ENCODE data around the gene PAK6. TPM values are rescaled to one million over a fixed set of nuclear protein-coding genes. Genes with fewer than 3 reads are reported as not detected.

Gene PAK6
- polyA plus RNA-seq, 1 donor from 2014 or later: 32.4 TPM

DNA sequence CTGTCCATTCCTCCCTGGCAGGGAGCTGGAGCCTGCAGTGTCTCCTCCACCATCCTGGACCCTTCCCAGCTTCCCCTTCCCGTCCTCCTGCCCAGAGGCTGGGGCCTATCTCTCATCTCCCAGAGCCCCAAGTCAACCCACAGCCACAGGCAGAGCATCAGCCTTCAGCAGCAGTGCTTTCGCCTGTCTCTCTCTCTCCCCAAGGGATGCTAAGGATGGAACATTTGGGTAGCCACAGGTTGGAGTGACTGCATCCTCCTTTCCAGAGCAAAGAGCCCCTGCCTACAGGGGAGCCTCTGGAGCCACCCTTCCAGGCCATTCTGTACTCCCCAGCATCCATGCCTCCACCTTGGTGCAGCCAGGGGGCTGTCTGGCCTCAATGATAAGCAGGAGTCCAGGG is 64.7 kb downstream of the PAK6 start:
- H2AFZ ChIP-seq (ENCODE audit: low read depth, low read length): no peak overlapping the region
- no peak overlapping the region for H3K4me3 ChIP-seq (ENCODE audit: low read length)
- no peaks in the 10 kb centered on the region for H3K36me3 ChIP-seq (ENCODE audit: insufficient read depth, low read length)
- H3K79me2 ChIP-seq (replicated peaks; ENCODE audit: insufficient read depth, low read length): no peaks in the 10 kb centered on the region
- no peaks in the 10 kb centered on the region for H4K20me1 ChIP-seq (ENCODE audit: insufficient read depth)
- TF ChIP-seq EZH2 (IDR thresholded peaks at IDR 0.05; ENCODE audit: borderline replicate concordance, insufficient read depth, low read length, poor library complexity, severe bottlenecking) (no peak), POLR2AphosphoS5 (IDR thresholded peaks at IDR 0.05) (no peak), EP300 (conservative IDR thresholded peaks at IDR 0.05; ENCODE audit: poor library complexity, severe bottlenecking) (no peak), SMC3 (conservative IDR thresholded peaks at IDR 0.05; ENCODE audit: poor library complexity) (no peak)
- TF ChIP-seq, protein P1, sequence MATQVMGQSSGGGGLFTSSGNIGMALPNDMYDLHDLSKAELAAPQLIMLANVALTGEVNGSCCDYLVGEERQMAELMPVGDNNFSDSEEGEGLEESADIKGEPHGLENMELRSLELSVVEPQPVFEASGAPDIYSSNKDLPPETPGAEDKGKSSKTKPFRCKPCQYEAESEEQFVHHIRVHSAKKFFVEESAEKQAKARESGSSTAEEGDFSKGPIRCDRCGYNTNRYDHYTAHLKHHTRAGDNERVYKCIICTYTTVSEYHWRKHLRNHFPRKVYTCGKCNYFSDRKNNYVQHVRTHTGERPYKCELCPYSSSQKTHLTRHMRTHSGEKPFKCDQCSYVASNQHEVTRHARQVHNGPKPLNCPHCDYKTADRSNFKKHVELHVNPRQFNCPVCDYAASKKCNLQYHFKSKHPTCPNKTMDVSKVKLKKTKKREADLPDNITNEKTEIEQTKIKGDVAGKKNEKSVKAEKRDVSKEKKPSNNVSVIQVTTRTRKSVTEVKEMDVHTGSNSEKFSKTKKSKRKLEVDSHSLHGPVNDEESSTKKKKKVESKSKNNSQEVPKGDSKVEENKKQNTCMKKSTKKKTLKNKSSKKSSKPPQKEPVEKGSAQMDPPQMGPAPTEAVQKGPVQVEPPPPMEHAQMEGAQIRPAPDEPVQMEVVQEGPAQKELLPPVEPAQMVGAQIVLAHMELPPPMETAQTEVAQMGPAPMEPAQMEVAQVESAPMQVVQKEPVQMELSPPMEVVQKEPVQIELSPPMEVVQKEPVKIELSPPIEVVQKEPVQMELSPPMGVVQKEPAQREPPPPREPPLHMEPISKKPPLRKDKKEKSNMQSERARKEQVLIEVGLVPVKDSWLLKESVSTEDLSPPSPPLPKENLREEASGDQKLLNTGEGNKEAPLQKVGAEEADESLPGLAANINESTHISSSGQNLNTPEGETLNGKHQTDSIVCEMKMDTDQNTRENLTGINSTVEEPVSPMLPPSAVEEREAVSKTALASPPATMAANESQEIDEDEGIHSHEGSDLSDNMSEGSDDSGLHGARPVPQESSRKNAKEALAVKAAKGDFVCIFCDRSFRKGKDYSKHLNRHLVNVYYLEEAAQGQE (IDR thresholded peaks at IDR 0.05; ENCODE audit: borderline replicate concordance): no peak
- no peaks in the 10 kb centered on the region for H3K9me2 ChIP-seq (ENCODE audit: insufficient read depth, low read length)
- no peaks in the 10 kb centered on the region for H3K9me3 ChIP-seq (ENCODE audit: low read length)
- H3F3A ChIP-seq (ENCODE audit: insufficient read depth, low read length, poor library complexity, severe bottlenecking): no peaks in the 10 kb centered on the region
- no peak overlapping the region for H3K27ac ChIP-seq (ENCODE audit: low read length)
- H3K27me3 ChIP-seq (ENCODE audit: insufficient read depth, low read depth, low read length): no peaks in the 10 kb centered on the region
- H3K4me2 ChIP-seq (ENCODE audit: low read length): no peak overlapping the region
- no peak overlapping the region for H3K9ac ChIP-seq (ENCODE audit: low read length)

DNA sequence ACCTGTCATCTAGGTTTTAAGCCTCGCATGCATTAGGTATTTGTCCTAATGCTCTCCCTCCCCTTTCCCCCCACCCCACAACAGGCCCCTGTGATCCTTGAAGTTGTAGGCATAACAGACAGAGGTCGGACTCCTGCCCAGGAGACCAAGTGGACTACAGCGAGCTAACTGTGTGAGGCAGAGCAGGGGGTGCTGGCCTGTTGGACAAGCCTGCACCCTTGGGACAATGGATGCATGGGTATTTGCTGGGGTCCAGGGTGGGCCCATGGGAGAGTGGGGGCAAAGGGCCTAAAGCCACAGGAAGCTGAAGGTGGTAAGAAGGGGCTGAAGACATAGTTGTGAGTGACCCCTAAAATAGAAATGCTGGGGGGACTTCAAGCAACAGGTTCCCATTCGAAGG is 66.4 kb downstream of the PAK6 start:
- Histone ChIP-seq H3K27me3 (ENCODE audit: insufficient read depth, low read depth, low read length) (no peaks in the 10 kb centered on the region), H4K20me1 (ENCODE audit: insufficient read depth) (no peaks in the 10 kb centered on the region), H3K9ac (ENCODE audit: low read length) (no peak overlapping the region), H3F3A (ENCODE audit: insufficient read depth, low read length, poor library complexity, severe bottlenecking) (no peaks in the 10 kb centered on the region), H3K9me2 (ENCODE audit: insufficient read depth, low read length) (no peaks in the 10 kb centered on the region), H2AFZ (ENCODE audit: low read depth, low read length) (no peak overlapping the region), H3K27ac (ENCODE audit: low read length) (no peak overlapping the region), H3K4me3 (ENCODE audit: low read length) (no peak overlapping the region), H3K79me2 (replicated peaks; ENCODE audit: insufficient read depth, low read length) (no peaks in the 10 kb centered on the region), H3K36me3 (ENCODE audit: insufficient read depth, low read length) (no peaks in the 10 kb centered on the region), H3K4me2 (ENCODE audit: low read length) (no peak overlapping the region), H3K9me3 (ENCODE audit: low read length) (no peaks in the 10 kb centered on the region)
- no peak for TF ChIP-seq TAF1 (IDR thresholded peaks at IDR 0.05; ENCODE audit: low read depth)
- no peak for TF ChIP-seq EZH2 (IDR thresholded peaks at IDR 0.05; ENCODE audit: borderline replicate concordance, insufficient read depth, low read length, poor library complexity, severe bottlenecking)
- TF ChIP-seq, protein P1 (IDR thresholded peaks at IDR 0.05; ENCODE audit: borderline replicate concordance): no peak
- TF ChIP-seq EP300 (conservative IDR thresholded peaks at IDR 0.05; ENCODE audit: poor library complexity, severe bottlenecking): no peak
- no peak for TF ChIP-seq MXI1 (conservative IDR thresholded peaks at IDR 0.05; ENCODE audit: poor library complexity, severe bottlenecking)
- no peak for TF ChIP-seq RAD21 (conservative IDR thresholded peaks at IDR 0.05)
- TF ChIP-seq, protein P2, sequence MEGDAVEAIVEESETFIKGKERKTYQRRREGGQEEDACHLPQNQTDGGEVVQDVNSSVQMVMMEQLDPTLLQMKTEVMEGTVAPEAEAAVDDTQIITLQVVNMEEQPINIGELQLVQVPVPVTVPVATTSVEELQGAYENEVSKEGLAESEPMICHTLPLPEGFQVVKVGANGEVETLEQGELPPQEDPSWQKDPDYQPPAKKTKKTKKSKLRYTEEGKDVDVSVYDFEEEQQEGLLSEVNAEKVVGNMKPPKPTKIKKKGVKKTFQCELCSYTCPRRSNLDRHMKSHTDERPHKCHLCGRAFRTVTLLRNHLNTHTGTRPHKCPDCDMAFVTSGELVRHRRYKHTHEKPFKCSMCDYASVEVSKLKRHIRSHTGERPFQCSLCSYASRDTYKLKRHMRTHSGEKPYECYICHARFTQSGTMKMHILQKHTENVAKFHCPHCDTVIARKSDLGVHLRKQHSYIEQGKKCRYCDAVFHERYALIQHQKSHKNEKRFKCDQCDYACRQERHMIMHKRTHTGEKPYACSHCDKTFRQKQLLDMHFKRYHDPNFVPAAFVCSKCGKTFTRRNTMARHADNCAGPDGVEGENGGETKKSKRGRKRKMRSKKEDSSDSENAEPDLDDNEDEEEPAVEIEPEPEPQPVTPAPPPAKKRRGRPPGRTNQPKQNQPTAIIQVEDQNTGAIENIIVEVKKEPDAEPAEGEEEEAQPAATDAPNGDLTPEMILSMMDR (IDR thresholded peaks at IDR 0.05; ENCODE audit: poor library complexity, severe bottlenecking): no peak
- no peak for TF ChIP-seq POLR2AphosphoS5 (IDR thresholded peaks at IDR 0.05)
- no peak for TF ChIP-seq SMC3 (conservative IDR thresholded peaks at IDR 0.05; ENCODE audit: poor library complexity)

Measured in neural cell (in vitro differentiated cells).